GM12873 (cell line): Measurements from ENCODE around the gene TDP1.

Source experiments
- TF ChIP-seq, protein P1 (sequence below): IDR thresholded peaks from 2 replicates; pipeline ENCODE4 v1.5.1; 2012; ENCODE audit warnings: low read depth, mild to moderate bottlenecking, moderate library complexity, low read length, control low read depth; ENCODE audit not compliant: insufficient read depth; ENCODE audit errors: missing control alignments

Gene TDP1

DNA sequence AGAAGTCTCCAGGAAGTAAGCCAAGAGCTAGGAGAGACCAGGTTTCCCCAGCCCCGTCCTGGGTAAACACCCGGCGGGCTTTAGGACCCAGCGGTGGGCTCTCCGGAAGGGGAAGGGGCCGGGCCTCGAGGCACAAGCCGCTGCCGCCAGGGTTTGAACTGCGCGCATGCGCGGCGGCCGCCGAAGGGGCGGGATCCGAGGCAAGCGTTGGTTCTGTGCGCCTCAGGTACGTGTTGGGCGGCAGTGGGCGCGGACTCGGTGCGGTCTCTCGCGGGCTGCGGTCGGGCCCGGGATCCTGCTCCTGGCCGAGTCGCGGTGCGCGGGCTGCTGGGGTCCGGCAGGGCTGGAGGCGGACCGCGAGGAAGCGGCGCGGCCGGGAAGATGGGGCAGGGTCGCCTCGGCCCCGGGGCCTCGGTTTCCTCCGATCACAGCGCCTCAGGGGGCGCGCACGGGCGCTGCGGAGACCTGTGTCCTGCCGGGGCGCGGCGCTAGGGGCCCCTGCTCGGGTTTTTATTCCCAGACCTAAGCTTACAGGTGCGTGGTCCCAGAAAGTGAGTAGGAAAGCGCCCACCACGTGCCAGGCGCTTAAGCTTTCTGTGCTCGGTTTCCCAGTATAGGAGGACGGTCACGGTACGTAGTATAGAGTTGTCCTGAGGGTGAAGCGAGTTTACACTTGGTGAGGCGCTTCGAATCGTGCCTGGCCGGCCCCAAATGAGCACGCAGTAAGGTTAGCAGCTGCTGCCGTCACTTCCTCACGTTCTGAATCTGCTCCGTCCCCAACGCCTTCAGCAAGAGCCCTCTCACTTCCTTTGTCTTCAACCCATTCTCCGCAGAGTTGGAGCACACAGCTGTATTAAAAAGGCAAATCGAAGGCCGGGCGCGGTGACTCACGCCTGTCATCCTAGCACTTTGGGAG is at the start of gene TDP1:
TDP1 (plus strand) TSS at position 183 of the 916 bp plus-strand sequence. CDS start 7,188 bp downstream, outside the sequence.
- TF ChIP-seq, protein P1, sequence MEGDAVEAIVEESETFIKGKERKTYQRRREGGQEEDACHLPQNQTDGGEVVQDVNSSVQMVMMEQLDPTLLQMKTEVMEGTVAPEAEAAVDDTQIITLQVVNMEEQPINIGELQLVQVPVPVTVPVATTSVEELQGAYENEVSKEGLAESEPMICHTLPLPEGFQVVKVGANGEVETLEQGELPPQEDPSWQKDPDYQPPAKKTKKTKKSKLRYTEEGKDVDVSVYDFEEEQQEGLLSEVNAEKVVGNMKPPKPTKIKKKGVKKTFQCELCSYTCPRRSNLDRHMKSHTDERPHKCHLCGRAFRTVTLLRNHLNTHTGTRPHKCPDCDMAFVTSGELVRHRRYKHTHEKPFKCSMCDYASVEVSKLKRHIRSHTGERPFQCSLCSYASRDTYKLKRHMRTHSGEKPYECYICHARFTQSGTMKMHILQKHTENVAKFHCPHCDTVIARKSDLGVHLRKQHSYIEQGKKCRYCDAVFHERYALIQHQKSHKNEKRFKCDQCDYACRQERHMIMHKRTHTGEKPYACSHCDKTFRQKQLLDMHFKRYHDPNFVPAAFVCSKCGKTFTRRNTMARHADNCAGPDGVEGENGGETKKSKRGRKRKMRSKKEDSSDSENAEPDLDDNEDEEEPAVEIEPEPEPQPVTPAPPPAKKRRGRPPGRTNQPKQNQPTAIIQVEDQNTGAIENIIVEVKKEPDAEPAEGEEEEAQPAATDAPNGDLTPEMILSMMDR = no peak

DNA sequence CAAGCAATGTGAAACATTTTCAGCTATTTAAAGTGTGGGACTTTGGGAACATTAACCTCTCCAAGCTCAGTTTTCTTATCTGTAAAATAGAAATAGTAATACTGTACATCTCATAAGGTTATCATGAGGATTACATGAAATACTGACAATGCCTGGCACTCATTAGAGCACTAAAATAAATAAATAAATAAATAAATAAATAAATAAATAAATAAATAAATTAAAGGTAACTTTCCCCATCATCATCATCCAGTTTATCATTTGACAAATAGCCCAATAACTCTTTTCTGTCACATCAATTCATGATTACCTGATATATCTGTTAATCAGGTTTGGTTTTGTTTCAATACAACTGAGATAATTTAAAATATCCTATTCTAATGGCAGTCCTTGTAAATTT is 49.7 kb upstream of the TDP1 start:
- TF ChIP-seq, protein P1 = no peak

DNA sequence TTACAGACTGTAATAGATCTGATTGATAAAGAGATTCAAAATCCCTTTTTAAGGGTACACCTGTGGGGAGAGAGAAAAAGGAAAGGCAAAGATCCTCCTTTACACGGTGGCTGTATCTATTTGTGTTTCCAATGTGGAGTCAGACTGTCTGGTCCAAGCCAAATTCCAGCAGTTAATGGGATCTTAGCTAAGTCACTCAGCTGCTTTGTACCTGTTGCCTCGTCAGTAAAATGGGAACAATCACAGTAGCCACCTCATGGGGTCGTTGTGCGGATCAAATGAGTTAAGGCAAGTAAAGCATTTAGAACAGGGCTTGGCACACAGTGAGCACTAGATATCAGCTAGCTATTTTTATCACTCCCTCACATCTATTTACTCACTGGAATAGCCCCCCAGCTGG is 48.1 kb upstream of the TDP1 start:
- TF ChIP-seq, protein P1 = no peak

DNA sequence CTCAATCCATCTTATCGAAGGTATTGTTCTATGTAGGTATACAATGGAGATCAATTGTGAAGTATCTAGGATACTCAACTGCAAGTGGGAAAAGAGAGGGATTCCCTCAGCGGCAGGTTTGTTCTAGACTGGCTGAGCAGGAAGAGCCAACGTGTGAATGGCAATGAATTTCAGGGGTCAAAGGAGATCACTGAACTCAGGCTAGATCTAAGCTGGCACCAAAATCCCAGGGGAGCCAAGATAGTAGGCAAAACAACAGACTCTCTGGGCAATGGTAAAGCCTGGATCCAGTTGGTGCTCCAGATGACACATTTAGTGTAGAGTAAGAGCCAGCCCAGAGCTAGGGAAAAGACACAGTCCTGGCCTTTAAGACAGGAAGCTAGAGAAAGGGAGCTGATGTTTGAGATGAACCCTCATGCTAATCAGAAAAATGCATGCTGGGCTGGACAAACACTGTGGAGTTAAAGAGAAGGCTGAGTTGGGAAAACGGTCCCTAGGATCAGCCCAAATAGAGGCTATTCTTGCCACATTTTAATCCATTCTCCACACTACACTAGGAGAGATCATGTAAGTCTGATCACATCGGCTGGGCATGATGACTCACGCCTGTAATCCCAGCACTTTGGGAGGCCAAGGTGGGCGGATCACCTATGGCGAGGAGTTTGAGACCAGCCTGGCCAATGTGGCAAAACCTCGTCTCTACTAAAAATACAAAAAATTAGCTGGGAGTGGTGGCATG is 46.8 kb upstream of the TDP1 start:
- TF ChIP-seq, protein P1 = no peak

DNA sequence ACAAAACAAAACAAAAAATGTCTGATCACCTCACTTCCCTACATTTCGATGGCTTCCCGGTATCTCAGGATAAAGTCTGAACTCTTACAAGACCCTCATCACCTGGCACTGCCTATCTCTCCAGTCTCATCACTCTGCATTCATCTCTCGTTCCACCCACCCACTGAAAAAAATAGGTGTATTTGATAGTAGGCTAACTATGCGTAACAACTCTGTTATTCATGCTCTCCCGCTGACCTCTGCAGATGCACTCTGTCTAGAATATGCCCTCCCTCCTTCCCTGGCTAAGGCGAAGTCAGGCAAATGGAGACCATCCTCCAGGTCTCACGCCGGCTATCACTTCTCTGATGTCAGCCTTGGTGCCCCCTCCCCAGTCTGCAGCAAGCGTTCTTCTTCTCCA is 46.1 kb upstream of the TDP1 start:
- TF ChIP-seq, protein P1 = no peak

DNA sequence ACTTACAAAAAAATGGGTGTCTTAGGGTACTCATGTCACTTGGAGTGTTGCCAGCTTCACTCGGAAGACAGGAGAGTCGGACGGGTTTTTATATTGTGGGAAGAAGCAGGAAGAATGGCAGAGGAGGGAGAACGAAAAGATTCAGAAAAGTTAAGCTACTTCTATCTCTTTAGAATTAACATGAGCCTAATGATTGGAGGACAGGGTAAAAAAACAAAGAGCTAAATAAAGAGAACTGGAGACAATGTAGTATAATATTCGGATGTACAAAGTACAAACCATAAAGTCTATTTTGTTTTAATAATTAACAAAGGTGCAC is 45.1 kb upstream of the TDP1 start:
- TF ChIP-seq, protein P1 = no peak
